T47D (cell line): ENCODE results near the gene EME2.

Experiments used
- DNase-seq, 2 experiments: peaks; one replicate each; pipeline versions ENCODE4 v3.0.0 to v3.0.0-alpha.2; 2011 to 2012; ENCODE audit warnings: low read depth in 1 of 2, low spot score in 1 of 2
- JUND ChIP-seq: IDR thresholded peaks from 2 replicates; pipeline ENCODE4 v1.6.1; 2012; ENCODE audit warnings: low read depth
- in situ Hi-C: cut with HindIII; loops from 2 replicates; pipeline ENCODE4 v1.10.0; 2016; ENCODE audit warnings: low sequenced_read_pairs, low pct_unique_long_range_greater_than_20kb

Gene EME2

DNA sequence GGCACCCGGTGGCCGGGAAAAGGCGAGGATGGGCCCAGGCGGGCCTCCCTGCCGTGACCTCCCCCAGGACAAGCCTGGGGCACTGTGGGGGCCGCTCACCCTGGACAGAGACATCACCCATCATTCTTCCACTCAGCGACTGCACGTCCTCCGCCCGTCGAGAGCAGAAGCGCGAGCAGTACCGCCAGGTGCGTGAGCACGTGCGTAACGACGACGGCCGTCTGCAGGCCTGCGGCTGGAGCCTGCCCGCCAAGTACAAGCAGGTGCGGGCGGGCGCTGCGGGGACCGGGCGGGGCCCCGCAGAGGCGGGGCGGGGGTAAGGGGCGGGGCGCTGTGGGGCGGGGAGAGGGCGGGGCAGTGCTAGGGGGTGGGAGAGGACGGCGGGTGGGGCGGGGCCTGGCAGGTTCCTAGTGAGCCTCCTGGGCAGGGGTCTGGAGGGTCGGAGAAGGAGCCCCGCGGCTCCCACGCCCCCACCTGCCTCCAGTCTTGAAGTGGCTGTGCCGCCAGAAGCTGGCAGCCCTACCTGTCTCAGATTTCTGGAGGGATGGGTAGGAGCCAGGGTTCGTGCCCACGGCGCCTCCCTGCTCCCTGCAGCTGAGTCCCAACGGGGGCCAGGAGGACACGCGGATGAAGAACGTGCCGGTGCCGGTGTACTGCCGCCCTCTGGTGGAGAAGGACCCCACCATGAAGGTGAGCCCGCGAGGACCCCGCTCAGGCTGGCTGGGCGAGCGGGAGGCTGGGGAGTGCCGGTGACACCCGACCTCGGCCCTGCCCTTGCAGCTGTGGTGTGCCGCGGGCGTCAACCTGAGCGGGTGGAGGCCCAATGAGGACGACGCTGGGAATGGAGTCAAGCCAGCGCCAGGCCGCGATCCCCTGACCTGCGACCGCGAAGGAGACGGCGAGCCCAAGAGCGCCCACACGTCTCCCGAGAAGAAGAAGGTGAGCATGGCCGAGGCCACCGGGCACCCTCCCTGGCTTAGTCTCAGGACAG, 8.8 kb upstream of the EME2 start:
- TF ChIP-seq JUND = no peak
- in situ Hi-C loops = no loop called here
- no peak for DNase-seq

DNA sequence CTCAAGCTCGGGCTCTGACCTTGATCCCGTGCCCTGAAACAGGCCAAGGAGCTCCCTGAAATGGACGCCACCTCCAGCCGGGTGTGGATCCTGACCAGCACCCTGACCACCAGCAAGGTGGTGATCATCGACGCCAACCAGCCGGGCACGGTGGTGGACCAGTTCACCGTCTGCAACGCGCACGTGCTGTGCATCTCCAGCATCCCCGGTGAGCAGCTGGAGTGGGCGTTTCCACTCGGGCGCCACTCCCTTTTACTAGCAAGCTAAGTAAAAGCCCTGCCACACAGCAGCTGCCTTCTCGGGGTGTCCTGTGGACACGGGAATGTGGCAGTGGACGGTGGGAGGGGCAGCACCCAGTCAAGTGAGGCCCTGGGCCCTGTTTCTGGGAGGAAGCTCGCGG, 7.6 kb upstream of the EME2 start:
- no peak for TF ChIP-seq JUND
- no peak for DNase-seq
- in situ Hi-C loops = no loop called here

DNA sequence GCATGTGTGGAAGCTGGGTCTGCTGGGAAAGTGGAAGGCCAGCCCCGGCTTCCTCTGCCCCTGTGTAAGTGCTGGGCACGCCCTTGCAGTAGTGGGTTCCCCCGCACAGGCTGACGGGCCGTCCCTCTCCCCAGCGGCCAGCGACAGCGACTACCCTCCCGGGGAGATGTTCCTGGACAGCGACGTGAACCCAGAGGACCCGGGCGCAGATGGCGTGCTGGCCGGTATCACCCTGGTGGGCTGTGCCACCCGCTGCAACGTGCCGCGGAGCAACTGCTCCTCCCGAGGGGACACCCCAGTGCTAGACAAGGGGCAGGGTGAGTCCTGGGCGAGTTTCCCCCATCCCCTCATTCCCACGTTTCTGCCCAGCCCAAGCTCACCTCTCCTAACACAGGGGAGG, 6.8 kb upstream of the EME2 start:
- in situ Hi-C loops = no loop called here
- DNase-seq = no peak
- no peak for TF ChIP-seq JUND

DNA sequence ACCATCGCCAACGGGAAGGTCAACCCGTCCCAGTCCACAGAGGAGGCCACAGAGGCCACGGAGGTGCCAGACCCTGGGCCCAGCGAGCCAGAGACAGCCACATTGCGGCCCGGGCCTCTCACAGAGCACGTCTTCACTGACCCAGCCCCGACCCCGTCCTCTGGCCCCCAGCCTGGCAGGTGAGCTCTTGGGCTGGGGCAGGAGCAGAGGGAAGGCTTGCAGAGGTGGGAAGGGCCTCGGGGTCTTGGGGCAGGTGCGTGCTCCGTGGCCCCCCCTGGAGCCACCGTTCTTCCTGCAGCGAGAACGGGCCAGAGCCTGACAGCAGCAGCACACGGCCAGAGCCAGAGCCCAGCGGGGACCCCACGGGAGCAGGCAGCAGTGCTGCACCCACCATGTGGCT, 6.4 kb upstream of the EME2 start:
- TF ChIP-seq JUND = no peak
- in situ Hi-C loops = no loop called here
- no peak for DNase-seq

DNA sequence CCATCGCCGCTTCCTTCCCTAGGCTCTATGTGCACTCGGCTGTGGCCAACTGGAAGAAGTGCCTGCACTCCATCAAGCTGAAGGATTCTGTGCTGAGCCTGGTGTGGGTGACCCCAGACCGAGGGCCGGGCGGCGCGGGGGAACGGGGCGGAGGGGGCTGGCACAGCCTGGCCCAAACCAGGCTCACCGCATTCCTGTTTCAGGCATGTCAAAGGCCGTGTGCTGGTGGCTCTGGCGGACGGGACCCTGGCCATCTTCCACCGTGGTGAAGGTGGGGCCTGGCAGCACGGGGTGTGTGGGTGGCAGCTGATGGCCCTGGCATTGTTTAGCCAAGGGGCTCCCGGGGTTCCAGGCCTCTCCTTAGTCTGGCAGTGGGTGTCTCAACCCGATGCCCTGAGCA, 5.9 kb upstream of the EME2 start:
- in situ Hi-C loops = no loop called here
- TF ChIP-seq JUND = no peak
- no peak for DNase-seq

DNA sequence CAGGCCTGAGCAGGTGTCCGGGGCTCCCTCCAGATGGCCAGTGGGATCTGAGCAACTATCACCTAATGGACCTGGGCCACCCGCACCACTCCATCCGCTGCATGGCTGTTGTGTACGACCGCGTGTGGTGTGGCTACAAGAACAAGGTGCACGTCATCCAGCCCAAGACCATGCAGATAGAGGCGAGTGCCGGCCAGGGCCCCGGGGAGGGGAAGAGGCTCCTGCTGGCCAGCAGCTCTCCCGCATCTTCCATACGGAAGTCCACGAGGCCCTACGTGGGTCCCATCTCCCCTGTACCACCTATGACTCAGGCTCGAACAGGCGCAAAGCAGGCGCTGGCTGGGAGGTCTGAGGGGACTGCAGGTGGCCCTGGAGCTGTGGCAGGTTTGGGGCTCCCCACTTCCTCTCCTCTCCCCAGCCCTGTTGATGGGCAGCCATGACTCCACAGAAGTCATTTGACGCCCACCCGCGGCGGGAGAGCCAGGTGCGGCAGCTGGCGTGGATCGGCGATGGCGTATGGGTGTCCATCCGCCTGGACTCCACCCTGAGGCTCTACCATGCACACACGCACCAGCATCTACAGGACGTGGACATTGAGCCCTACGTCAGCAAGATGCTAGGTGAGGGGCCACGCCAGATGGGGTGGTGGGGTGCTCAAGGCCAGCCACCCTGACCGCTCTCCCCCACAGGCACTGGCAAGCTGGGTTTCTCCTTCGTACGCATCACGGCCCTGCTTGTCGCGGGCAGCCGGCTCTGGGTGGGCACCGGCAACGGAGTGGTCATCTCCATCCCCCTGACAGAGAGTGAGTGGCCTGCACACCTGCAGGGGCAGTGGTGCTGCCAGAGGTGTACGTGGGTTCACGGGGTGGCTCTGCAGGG, 5.3 kb upstream of the EME2 start:
- no peak for TF ChIP-seq JUND
- DNase-seq = no peak
- in situ Hi-C loops = no loop called here

DNA sequence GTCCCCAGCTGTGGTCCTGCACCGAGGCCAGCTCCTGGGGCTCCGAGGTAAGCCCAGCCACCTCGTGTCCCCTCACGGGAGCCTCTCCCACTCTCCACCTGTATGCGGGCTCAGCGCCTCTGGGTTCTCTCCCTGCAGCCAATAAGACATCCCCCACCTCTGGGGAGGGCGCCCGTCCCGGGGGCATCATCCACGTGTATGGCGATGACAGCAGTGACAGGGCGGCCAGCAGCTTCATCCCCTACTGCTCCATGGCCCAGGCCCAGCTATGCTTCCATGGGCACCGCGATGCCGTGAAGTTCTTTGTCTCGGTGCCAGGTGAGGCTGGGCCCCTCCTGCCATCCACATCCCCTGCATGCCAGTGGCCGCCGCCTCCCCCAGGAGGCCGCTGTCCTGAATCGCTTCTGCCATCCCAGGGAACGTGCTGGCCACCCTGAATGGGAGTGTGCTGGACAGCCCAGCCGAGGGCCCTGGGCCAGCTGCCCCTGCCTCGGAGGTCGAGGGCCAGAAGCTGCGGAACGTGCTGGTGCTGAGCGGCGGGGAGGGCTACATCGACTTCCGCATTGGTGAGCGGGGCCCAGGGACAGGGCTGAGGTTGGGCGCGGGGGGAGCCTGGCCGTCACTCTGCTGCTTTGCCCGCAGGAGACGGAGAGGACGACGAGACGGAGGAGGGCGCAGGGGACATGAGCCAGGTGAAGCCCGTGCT, 4.4 kb upstream of the EME2 start:
- in situ Hi-C loops = no loop called here
- TF ChIP-seq JUND = no peak
- no peak for DNase-seq

DNA sequence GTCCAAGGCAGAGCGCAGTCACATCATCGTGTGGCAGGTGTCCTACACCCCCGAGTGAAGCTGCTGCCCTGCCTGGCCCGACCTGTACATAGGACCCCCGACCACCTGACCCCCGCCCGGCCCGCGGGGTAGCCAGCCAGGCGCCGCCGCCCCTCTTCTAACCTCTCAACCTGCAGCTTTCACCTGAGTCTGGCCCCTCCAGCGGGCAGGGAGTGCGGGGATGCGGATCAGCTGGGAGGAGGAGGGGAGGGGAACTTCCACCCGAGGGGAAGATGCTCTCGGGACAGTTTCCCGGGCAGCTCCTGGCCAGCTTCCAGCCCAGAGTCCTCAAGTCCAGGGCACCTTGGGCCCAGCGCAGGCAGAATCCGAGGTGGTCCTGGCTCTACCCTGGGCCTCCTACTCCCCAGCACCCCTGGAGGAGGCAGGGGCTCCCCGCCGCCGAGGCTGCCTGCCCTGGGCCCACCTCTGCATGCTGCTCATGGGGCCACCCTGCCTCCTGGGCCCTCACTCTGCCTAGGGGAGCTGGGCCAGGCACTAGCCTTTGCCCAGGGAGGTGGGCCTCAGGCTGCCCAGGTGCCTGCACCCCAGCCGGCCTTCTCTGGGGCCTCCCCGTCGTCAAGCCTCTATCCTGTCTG, 3.7 kb upstream of the EME2 start:
- in situ Hi-C loops = no loop called here
- TF ChIP-seq JUND = no peak
- no peak for DNase-seq

DNA sequence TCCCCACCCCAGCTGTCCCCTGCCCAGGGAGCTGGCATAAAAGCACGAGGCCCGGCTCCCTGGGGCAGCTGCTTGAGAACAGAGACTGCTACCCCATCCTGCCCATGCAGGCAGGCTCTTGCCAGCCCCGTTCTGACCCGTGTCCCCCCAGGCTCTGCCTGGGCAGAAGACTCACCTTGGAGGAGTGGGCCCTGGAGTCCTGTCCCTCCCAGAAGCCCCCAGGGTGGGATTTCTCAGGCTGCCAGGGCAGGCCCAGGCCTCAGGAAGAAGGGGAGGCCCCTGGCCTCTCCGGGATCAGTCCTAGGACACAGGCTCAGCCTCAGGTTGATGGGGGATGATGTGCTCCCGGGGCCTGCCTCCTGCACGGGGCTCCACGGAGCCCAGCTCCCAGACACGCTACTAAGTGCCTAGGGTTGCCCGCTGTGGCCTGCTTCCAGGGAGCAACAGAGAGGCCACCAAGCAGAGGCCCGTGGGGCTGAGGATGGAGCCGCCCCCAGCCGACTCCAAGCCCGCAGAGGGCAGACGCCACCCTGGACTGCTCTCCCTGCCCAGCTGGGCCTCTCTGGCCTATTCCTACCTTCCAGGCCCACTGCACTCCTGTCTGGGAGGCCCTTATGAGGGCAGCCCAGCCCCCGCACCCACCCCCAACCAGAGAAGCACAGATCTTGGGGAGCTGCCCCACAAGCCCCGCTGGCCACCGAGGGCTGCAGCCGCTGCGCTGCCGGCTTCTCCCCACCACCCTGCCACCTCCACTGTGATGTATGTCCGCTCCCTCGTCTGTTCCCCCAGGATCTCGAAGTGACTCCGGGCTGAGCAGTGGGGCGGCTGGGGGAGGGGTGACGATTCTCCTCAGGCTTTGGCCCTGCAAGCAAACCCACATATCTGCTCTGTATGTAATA, 3.0 kb upstream of the EME2 start:
- in situ Hi-C loops = no loop called here
- no peak for DNase-seq
- TF ChIP-seq JUND = no peak

DNA sequence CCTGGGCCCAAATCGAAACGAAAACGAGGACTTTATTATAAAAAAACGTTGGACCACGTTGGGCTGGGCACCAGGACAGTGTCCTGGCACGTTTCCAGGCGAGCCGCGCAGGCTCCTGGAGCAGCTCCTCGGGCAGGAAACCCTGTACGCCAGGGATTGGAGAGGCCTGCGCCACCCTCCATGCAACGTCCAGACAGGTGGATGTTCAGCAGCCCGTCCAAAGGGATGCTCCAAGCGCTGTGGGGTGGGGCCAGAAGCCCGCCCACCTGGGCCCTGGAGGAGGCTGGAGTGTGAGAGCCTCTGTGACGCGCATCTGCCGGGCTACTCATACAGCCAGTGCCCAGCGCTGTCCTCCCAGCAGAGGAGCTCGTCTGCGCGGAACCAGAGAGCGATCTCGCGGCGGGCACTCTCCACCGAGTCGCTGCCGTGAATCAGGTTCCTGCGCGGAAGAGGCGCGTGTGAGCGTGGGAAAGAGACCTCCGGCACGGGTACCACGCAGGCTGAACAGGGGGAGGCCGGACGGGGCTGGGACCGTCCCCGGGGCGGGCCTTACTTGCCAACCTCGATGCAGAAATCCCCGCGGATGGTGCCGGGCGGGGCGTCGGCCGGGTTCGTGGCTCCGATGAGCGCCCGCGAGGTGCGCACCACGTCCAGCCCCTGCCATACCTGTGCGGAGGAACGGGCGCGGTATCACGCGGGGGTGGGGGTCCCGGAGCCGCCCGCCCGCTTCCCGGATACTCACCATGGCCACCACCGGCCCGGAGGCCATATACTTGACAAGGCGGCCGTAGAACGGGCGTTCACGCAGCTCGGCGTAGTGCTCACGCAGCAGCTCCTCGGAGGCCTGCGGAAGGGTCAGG, 2.1 kb upstream of the EME2 start:
- DNase-seq = peak; percentile 43 to 48
- in situ Hi-C loops = no loop called here
- no peak for TF ChIP-seq JUND
